ENCODE measurements around the gene TOP2B. TPM values are rescaled to one million over a fixed set of nuclear protein-coding genes. Genes with fewer than 3 reads are reported as not detected.

TOP2B gene
- total RNA-seq, 6 donors from 2014 or later: 67.7 to 168 (median 75.6) TPM

DNA sequence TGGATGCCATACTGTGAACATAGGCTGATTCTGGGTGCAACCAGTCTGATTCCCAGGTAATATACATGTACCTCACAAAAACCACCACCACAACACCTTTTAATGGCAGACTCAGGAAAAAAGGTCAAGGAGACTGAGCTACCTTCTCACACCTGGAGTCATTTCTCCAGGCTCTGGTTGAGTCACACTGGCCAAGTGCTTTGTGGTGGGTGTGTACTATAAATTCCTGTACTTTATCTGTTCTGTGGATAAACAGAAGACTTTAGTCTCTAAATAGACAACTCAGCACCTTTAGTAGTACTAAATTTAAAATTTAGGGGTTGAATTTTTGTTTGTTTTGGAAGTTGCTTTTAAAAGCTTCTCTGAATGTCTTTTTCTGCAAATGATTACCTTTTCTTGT lies 46.7 kb downstream of the TOP2B start:
- no peak for TF ChIP-seq POLR2AphosphoS5 (IDR thresholded peaks at IDR 0.05)
- no peak for TF ChIP-seq EP300 (IDR thresholded peaks at IDR 0.05)
- TF ChIP-seq POLR2A (IDR thresholded peaks at IDR 0.05): no peak
- no peak for ATAC-seq (ENCODE audit: low FRiP score in 2 of 2)

GRCh38 chr3:25611193-25611592 lies 53.5 kb downstream of the TOP2B start:
- ATAC-seq (ENCODE audit: low FRiP score in 2 of 2) (no peak), DNase-seq (no peak)
- Histone ChIP-seq H3K9me3 (no peaks in the 10 kb centered on the region), H3K27me3 (no peaks in the 10 kb centered on the region), H3K27ac (no peak overlapping the region), H3K36me3 (peaks cover 43 to 95% (median 58%) of the 10 kb centered on the region in 4 donors), H3K4me3 (no peak overlapping the region), H3K4me1 (no peaks in the 10 kb centered on the region)
- TF ChIP-seq EP300 (IDR thresholded peaks at IDR 0.05) (no peak), POLR2A (IDR thresholded peaks at IDR 0.05) (no peak), POLR2AphosphoS5 (IDR thresholded peaks at IDR 0.05) (no peak)
- TF ChIP-seq, protein P1, sequence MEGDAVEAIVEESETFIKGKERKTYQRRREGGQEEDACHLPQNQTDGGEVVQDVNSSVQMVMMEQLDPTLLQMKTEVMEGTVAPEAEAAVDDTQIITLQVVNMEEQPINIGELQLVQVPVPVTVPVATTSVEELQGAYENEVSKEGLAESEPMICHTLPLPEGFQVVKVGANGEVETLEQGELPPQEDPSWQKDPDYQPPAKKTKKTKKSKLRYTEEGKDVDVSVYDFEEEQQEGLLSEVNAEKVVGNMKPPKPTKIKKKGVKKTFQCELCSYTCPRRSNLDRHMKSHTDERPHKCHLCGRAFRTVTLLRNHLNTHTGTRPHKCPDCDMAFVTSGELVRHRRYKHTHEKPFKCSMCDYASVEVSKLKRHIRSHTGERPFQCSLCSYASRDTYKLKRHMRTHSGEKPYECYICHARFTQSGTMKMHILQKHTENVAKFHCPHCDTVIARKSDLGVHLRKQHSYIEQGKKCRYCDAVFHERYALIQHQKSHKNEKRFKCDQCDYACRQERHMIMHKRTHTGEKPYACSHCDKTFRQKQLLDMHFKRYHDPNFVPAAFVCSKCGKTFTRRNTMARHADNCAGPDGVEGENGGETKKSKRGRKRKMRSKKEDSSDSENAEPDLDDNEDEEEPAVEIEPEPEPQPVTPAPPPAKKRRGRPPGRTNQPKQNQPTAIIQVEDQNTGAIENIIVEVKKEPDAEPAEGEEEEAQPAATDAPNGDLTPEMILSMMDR (IDR thresholded peaks at IDR 0.05): no peak
- 95 to 97% methylated on average over 5 of the region's 5 CpGs for WGBS, 2 donors

More for the DNA sequence above, 46.7 kb downstream of the TOP2B start:
- no peak overlapping the region for H3K27ac ChIP-seq
- H3K36me3 ChIP-seq: peaks cover 13 to 87% (median 27%) of the 10 kb centered on the region in 4 donors
- H3K4me1 ChIP-seq: no peaks in the 10 kb centered on the region
- no peak overlapping the region for H3K4me3 ChIP-seq
- H3K27me3 ChIP-seq: no peaks in the 10 kb centered on the region
- DNase-seq: no peak
- H3K9me3 ChIP-seq: no peaks in the 10 kb centered on the region

- Histone ChIP-seq H3K36me3 (peaks cover 43 to 98% (median 58%) of the 10 kb centered on the region in 4 donors), H3K4me1 (no peaks in the 10 kb centered on the region), H3K9me3 (no peaks in the 10 kb centered on the region), H3K4me3 (no peak overlapping the region), H3K27ac (no peak overlapping the region), H3K27me3 (no peaks in the 10 kb centered on the region)
- ATAC-seq (ENCODE audit: low FRiP score in 2 of 2) (no peak), DNase-seq (no peak)
- TF ChIP-seq, protein P1 (IDR thresholded peaks at IDR 0.05): no peak
- TF ChIP-seq POLR2AphosphoS5 (IDR thresholded peaks at IDR 0.05): no peak
These were observed 53.9 kb downstream of the TOP2B start for GRCh38 chr3:25610779-25611178.

GRCh38 chr3:25610167-25610566 lies 54.5 kb downstream of the TOP2B start:
- Histone ChIP-seq H3K27ac (no peak overlapping the region), H3K4me3 (no peak overlapping the region), H3K27me3 (no peaks in the 10 kb centered on the region), H3K9me3 (no peaks in the 10 kb centered on the region), H3K36me3 (peaks cover 43 to 98% (median 58%) of the 10 kb centered on the region in 4 donors), H3K4me1 (no peaks in the 10 kb centered on the region)
- no peak for TF ChIP-seq POLR2AphosphoS5 (IDR thresholded peaks at IDR 0.05)
- TF ChIP-seq EP300 (IDR thresholded peaks at IDR 0.05): no peak
- TF ChIP-seq POLR2A (IDR thresholded peaks at IDR 0.05): no peak
- TF ChIP-seq, protein P1 (IDR thresholded peaks at IDR 0.05): no peak
- 97 to 100% methylated on average over 1 of the region's 1 CpG for WGBS, 2 donors
- DNase-seq (no peak), ATAC-seq (ENCODE audit: low FRiP score in 2 of 2) (no peak)

DNA sequence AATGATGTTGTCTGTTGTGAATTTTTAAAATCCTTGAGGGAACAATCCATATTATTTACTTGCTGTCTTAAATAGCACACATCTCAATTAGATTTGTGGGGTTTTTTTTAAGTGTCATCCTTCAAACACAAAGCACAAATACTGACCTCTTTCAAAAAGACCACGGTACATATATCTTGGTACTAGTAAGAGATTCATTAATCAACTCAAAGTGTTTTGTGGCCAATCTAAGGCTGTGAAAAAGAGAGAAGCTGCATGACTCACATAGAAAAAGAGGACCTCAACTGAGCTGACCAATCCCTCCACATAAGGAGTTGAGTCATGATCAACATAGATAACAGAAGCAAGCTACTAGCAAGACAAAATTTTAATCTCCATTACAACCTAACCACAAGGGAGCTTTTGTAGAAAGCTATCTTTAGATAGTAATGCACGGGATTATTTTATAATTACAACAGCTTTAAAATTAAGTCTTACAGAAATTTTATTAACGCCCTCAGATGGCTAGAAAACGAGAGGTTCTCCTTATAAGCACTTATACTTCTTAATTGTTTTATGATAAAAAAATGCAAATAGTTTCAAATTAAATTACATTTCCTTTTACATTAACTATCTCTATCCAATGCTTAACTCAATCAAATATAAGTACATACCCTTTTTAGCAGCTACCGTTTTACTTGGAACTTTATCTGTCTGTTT lies 60.5 kb downstream of the TOP2B start:
- DNase-seq (no peak), ATAC-seq (ENCODE audit: low FRiP score in 2 of 2) (peak; percentile 61 to 91)
- H3K4me1 ChIP-seq: peaks cover 3 to 15% (median 10%) of the 10 kb centered on the region in 4 donors
- no peaks in the 10 kb centered on the region for H3K27me3 ChIP-seq
- H3K9me3 ChIP-seq: no peaks in the 10 kb centered on the region
- TF ChIP-seq POLR2AphosphoS5 (IDR thresholded peaks at IDR 0.05) (peak in 1 of 2 donors; percentile 3), POLR2A (IDR thresholded peaks at IDR 0.05) (no peak)
- H3K4me3 ChIP-seq: no peak overlapping the region
- H3K27ac ChIP-seq: peak overlapping the region; percentile 2 to 54 (median 32)
- WGBS, 2 donors: 77 to 79% methylated on average over 5 of the region's 5 CpGs
- H3K36me3 ChIP-seq: peaks cover 11 to 78% (median 28%) of the 10 kb centered on the region in 4 donors

DNA sequence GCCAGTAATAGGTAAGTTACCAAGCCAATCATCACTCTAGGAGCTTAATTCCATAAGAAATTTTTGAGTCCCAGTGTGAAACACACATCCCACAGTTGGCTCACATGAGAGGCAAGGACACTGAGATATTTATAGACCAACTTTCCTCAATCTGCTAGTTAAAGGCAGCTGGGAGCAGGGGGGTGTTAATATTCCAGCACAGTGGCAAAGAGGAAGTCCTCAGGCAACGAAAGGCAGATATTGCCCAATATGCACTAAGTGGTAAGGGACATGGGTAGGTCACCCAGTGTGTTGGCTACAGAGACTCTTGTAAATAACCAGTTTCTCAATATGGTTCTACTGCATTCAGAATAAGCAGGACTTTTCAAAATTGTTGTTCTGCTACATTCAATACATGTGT lies 61.0 kb downstream of the TOP2B start:
- peak; percentile 35 to 41 for TF ChIP-seq POLR2AphosphoS5 (IDR thresholded peaks at IDR 0.05)
- TF ChIP-seq POLR2A (IDR thresholded peaks at IDR 0.05): no peak
- Histone ChIP-seq H3K4me1 (peaks cover 3 to 15% (median 10%) of the 10 kb centered on the region in 4 donors), H3K27ac (peak overlapping the region; percentile 2 to 54 (median 32)), H3K36me3 (peaks cover 11 to 78% (median 22%) of the 10 kb centered on the region in 4 donors), H3K27me3 (no peaks in the 10 kb centered on the region), H3K4me3 (no peak overlapping the region), H3K9me3 (no peaks in the 10 kb centered on the region)
- ATAC-seq (ENCODE audit: low FRiP score in 2 of 2): peak; percentile 83 to 91
- peak in 1 of 2 donors; percentile 85 for DNase-seq
- 29 to 36% methylated on average over 1 of the region's 1 CpG for WGBS, 2 donors
